Peyer's patch (tissue), 4 donors: Measurements from ENCODE around the gene ARL15. TPM values are rescaled to one million over a fixed set of nuclear protein-coding genes. Genes with fewer than 3 reads are reported as not detected.

ENCODE experiments used
- DNase-seq, 3 donors: peaks; one replicate each; pipeline ENCODE4 v3.0.0-alpha.2; 2017 to 2019
- H3K27ac ChIP-seq, 4 donors: fragments of 200-600 bp; sonication (generic); one replicate each; pipeline ENCODE4 v1.5.1; 2016 to 2019
- H3K27me3 ChIP-seq, 2 donors: fragments of 200-600 bp; sonication (generic); one replicate each; pipeline ENCODE4 v1.5.1; 2019
- H3K36me3 ChIP-seq, 3 donors: fragments of 200-600 bp; sonication (generic); one replicate each; pipeline ENCODE4 v1.5.1; 2016 to 2019
- H3K4me1 ChIP-seq, 4 donors: fragments of 200-600 bp; sonication (generic); one replicate each; pipeline ENCODE4 v1.5.1; 2016 to 2019
- H3K4me3 ChIP-seq, 4 donors: fragments of 200-600 bp; sonication (generic); 1 replicate in 3 of 4; 2 replicates in 1 of 4; pipeline ENCODE4 v1.5.1; 2016 to 2019; ENCODE audit warnings: mild to moderate bottlenecking in 1 of 4
- H3K9me3 ChIP-seq, 4 donors: fragments of 200-600 bp; sonication (generic); one replicate each; pipeline ENCODE4 v1.5.1; 2016 to 2019; ENCODE audit warnings: mild to moderate bottlenecking in 1 of 4
- POLR2A ChIP-seq, 2 donors: fragments of 450-650 bp; IDR thresholded peaks; one replicate each; pipeline ENCODE4 v1.5.1; 2017; ENCODE audit warnings: antibody characterized with exemption in 2 of 2, mild to moderate bottlenecking in 2 of 2, moderate library complexity in 2 of 2
- total RNA-seq, 4 donors: library from RNA; depleted of rRNA; stranded (reverse); fragments of >200 nt; gene quantifications; one replicate each; pipeline ENCODE4 v1.1.0, GENCODE V29; 2016
- TF ChIP-seq, protein P1 (sequence below), 6 experiments: fragments of 450-650 bp in 4 of 6; fragments of 200-600 bp in 2 of 6; sonication (generic) in 1 of 6; IDR thresholded peaks; one replicate each; pipeline ENCODE4 v1.5.1; 2017 to 2019; ENCODE audit warnings: antibody characterized with exemption in 6 of 6, mild to moderate bottlenecking in 3 of 6, moderate library complexity in 1 of 6

Gene ARL15
- total RNA-seq, 4 donors from 2014 or later: 18.0 to 44.5 (median 38.7) TPM

DNA sequence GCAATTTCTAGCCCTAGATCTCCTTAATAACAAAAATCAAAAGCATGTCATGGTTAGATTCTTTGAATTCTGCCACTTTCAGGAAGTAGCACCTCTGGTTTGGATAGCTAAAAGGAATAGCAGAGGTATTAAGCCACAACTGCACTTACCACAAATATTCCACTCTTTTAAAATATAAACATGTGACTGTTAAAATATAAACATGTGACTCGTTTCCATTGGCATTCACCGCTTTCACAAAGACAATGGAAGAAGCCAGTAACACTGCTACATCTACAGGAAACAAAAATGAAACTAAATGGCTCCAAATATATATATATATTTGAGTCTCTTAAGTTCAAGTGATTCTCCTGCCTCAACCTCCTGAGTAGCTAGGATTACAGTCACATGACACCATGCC, 222.9 kb downstream of the ARL15 start:
- no peaks in the 10 kb centered on the region for H3K36me3 ChIP-seq
- H3K4me1 ChIP-seq: no peaks in the 10 kb centered on the region
- H3K27ac ChIP-seq: no peak overlapping the region
- H3K4me3 ChIP-seq: no peak overlapping the region
- TF ChIP-seq POLR2A (IDR thresholded peaks at IDR 0.05): no peak
- TF ChIP-seq, protein P1, sequence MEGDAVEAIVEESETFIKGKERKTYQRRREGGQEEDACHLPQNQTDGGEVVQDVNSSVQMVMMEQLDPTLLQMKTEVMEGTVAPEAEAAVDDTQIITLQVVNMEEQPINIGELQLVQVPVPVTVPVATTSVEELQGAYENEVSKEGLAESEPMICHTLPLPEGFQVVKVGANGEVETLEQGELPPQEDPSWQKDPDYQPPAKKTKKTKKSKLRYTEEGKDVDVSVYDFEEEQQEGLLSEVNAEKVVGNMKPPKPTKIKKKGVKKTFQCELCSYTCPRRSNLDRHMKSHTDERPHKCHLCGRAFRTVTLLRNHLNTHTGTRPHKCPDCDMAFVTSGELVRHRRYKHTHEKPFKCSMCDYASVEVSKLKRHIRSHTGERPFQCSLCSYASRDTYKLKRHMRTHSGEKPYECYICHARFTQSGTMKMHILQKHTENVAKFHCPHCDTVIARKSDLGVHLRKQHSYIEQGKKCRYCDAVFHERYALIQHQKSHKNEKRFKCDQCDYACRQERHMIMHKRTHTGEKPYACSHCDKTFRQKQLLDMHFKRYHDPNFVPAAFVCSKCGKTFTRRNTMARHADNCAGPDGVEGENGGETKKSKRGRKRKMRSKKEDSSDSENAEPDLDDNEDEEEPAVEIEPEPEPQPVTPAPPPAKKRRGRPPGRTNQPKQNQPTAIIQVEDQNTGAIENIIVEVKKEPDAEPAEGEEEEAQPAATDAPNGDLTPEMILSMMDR (IDR thresholded peaks at IDR 0.05): no peak
- H3K27me3 ChIP-seq: no peaks in the 10 kb centered on the region
- DNase-seq: no peak
- H3K9me3 ChIP-seq: no peaks in the 10 kb centered on the region

GRCh38 chr5:54086191-54086590, 224.2 kb downstream of the ARL15 start:
- Histone ChIP-seq H3K27me3 (no peaks in the 10 kb centered on the region), H3K27ac (no peak overlapping the region), H3K9me3 (no peaks in the 10 kb centered on the region), H3K4me3 (no peak overlapping the region), H3K4me1 (no peaks in the 10 kb centered on the region), H3K36me3 (no peaks in the 10 kb centered on the region)
- no peak for TF ChIP-seq POLR2A (IDR thresholded peaks at IDR 0.05)
- TF ChIP-seq, protein P1 (IDR thresholded peaks at IDR 0.05): no peak
- DNase-seq: no peak

GRCh38 chr5:54084696-54085095, 225.7 kb downstream of the ARL15 start:
- TF ChIP-seq, protein P1 (IDR thresholded peaks at IDR 0.05): no peak
- no peak for TF ChIP-seq POLR2A (IDR thresholded peaks at IDR 0.05)
- H3K4me1 ChIP-seq: no peaks in the 10 kb centered on the region
- no peak overlapping the region for H3K27ac ChIP-seq
- no peaks in the 10 kb centered on the region for H3K9me3 ChIP-seq
- no peaks in the 10 kb centered on the region for H3K36me3 ChIP-seq
- no peak for DNase-seq
- H3K27me3 ChIP-seq: no peaks in the 10 kb centered on the region
- H3K4me3 ChIP-seq: no peak overlapping the region

GRCh38 chr5:54083851-54084250, 226.5 kb downstream of the ARL15 start:
- TF ChIP-seq, protein P1 (IDR thresholded peaks at IDR 0.05): no peak
- no peak for TF ChIP-seq POLR2A (IDR thresholded peaks at IDR 0.05)
- H3K36me3 ChIP-seq: no peaks in the 10 kb centered on the region
- no peaks in the 10 kb centered on the region for H3K9me3 ChIP-seq
- no peak for DNase-seq
- H3K27ac ChIP-seq: no peak overlapping the region
- H3K4me3 ChIP-seq: no peak overlapping the region
- H3K27me3 ChIP-seq: no peaks in the 10 kb centered on the region
- H3K4me1 ChIP-seq: no peaks in the 10 kb centered on the region

DNA sequence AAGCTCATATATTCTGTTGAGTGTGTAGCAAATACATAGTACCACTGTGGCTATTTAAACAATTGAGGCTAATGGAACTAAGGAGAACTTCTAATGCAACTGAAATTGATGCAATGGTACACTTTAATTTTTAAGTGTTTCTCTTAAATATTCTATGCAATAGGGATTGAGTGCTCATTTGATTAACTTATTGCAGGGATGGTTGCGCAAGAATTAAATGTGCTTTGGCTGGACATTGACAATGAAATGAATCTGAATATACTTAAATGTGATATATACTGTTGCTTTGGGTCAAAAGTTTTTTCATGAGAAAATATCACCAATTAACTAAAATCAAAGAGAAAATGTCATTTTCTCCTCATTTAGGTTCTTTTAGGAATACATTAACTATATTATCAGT, 227.1 kb downstream of the ARL15 start:
- no peak for DNase-seq
- no peak overlapping the region for H3K4me3 ChIP-seq
- no peaks in the 10 kb centered on the region for H3K36me3 ChIP-seq
- no peak overlapping the region for H3K27ac ChIP-seq
- H3K27me3 ChIP-seq: no peaks in the 10 kb centered on the region
- H3K4me1 ChIP-seq: no peaks in the 10 kb centered on the region
- no peak for TF ChIP-seq POLR2A (IDR thresholded peaks at IDR 0.05)
- TF ChIP-seq, protein P1 (IDR thresholded peaks at IDR 0.05): no peak
- no peaks in the 10 kb centered on the region for H3K9me3 ChIP-seq

DNA sequence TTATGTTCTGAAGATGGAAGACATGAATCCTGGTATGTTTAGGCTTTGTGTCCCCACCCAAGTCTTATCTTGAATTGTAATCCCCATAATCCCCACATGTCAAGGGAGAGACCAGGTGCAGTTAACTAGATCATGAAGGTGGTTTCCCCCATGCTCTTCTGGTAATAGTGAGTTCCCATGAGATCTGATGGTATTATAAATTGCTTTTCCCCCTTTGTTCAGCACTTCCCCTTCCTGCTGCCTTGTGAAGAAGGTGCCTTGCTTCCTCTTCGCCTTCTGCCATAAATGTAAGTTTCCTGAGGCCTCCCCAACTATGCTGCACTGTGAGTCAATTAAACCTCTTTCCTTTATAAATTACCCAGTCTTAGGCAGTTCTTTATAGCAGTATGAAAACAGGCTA, 229.0 kb downstream of the ARL15 start:
- TF ChIP-seq POLR2A (IDR thresholded peaks at IDR 0.05): no peak
- TF ChIP-seq, protein P1 (IDR thresholded peaks at IDR 0.05): no peak
- DNase-seq: no peak
- no peaks in the 10 kb centered on the region for H3K4me1 ChIP-seq
- no peaks in the 10 kb centered on the region for H3K27me3 ChIP-seq
- no peaks in the 10 kb centered on the region for H3K36me3 ChIP-seq
- no peaks in the 10 kb centered on the region for H3K9me3 ChIP-seq
- no peak overlapping the region for H3K27ac ChIP-seq
- H3K4me3 ChIP-seq: no peak overlapping the region
